ENCODE data around the gene RPL38.

RPL38 gene

GRCh38 chr17:74194682-74195081 is 8.8 kb upstream of the RPL38 start:
- Histone ChIP-seq H3K79me1 (replicated peaks; ENCODE audit: low read length, poor library complexity, severe bottlenecking) (no peaks in the 10 kb centered on the region), H3K4me1 (ENCODE audit: control insufficient read depth, insufficient read depth, low read depth, low read length) (peaks cover 9% of the 10 kb centered on the region), H4K91ac (ENCODE audit: low read length) (no peak overlapping the region), H2AFZ (ENCODE audit: low read depth, low read length) (no peak overlapping the region), H4K8ac (ENCODE audit: low read length) (no peak overlapping the region), H3K27me3 (ENCODE audit: control insufficient read depth in 1 of 2, insufficient read depth in 1 of 2, low read length in 2 of 2) (peaks cover 49 to 53% of the 10 kb centered on the region in 2 experiments), H3K27ac (ENCODE audit: low read length, poor library complexity, severe bottlenecking) (no peak overlapping the region), H3K23ac (ENCODE audit: low read length in 2 of 2) (no peak overlapping the region), H3K9me3 (ENCODE audit: control insufficient read depth, low read length) (no peaks in the 10 kb centered on the region), H3K14ac (ENCODE audit: low read length in 2 of 2) (no peak overlapping the region), H3K4me2 (ENCODE audit: low read length, poor library complexity, severe bottlenecking) (no peak overlapping the region), H2BK120ac (ENCODE audit: low read depth, low read length) (no peak overlapping the region), H2BK5ac (ENCODE audit: low read depth, low read length, poor library complexity, severe bottlenecking) (no peak overlapping the region), H3K36me3 (ENCODE audit: control insufficient read depth in 1 of 2, insufficient read depth in 2 of 2, low read depth in 1 of 2, low read length in 2 of 2) (no peaks in the 10 kb centered on the region), H3K9ac (ENCODE audit: low read length) (no peak overlapping the region), H3K4me3 (ENCODE audit: insufficient read depth in 1 of 2, low read depth in 1 of 2, low read length in 2 of 2) (no peak overlapping the region), H2BK15ac (ENCODE audit: low read depth, poor library complexity, severe bottlenecking) (no peak overlapping the region), H3K18ac (ENCODE audit: low read depth in 1 of 2, low read length in 2 of 2) (no peak overlapping the region), H2AK5ac (ENCODE audit: low read length, severe bottlenecking) (no peak overlapping the region), H3K4ac (ENCODE audit: low read depth in 1 of 2, low read length in 2 of 2) (no peak overlapping the region), H2BK12ac (ENCODE audit: low read length in 2 of 2) (no peak overlapping the region)
- no peak for DNase-seq
- 71% methylated on average over 9 of the region's 9 CpGs for WGBS

- H4K91ac ChIP-seq (ENCODE audit: low read length), result no peak overlapping the region
- H3K4me2 ChIP-seq (ENCODE audit: low read length, poor library complexity, severe bottlenecking), result no peak overlapping the region
These were observed 6.7 kb upstream of the RPL38 start for GRCh38 chr17:74196541-74197317.

DNA sequence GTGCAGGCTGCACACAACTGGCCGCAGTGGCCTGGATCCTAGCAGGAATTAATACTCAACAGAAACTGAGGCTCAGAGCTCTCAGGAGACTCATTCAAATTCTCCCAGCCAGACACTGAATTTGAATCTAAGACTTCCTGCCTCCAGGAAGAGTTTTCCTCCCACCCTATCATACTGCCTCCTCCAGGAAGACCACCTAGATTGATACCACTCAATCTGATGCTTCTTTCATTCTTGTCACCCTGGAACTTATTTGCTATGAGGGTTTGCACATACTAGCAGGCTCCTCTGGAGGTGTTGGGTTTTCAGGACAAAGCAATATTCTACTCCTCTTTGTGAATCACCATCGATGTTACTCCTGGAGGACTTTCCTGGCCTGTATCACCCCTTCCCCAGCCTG is 5.7 kb upstream of the RPL38 start:
- H3K36me3 ChIP-seq (ENCODE audit: control insufficient read depth in 1 of 2, insufficient read depth in 2 of 2, low read depth in 1 of 2, low read length in 2 of 2), result no peaks in the 10 kb centered on the region
- peaks cover 74 to 79% of the 10 kb centered on the region in 2 experiments for H3K27me3 ChIP-seq (ENCODE audit: control insufficient read depth in 1 of 2, insufficient read depth in 1 of 2, low read length in 2 of 2)
- H3K18ac ChIP-seq (ENCODE audit: low read depth in 1 of 2, low read length in 2 of 2), result no peak overlapping the region
- H3K23ac ChIP-seq (ENCODE audit: low read length in 2 of 2), result no peak overlapping the region
- no peak overlapping the region for H3K9ac ChIP-seq (ENCODE audit: low read length)
- H3K14ac ChIP-seq (ENCODE audit: low read length in 2 of 2), result no peak overlapping the region
- no peak overlapping the region for H3K4ac ChIP-seq (ENCODE audit: low read depth in 1 of 2, low read length in 2 of 2)
- H3K4me1 ChIP-seq (ENCODE audit: control insufficient read depth, insufficient read depth, low read depth, low read length), result peaks cover 10% of the 10 kb centered on the region
- H2BK120ac ChIP-seq (ENCODE audit: low read depth, low read length), result no peak overlapping the region
- DNase-seq, result no peak
- H2AK5ac ChIP-seq (ENCODE audit: low read length, severe bottlenecking), result no peak overlapping the region
- H4K91ac ChIP-seq (ENCODE audit: low read length), result no peak overlapping the region
- H3K4me2 ChIP-seq (ENCODE audit: low read length, poor library complexity, severe bottlenecking), result no peak overlapping the region
- H2BK15ac ChIP-seq (ENCODE audit: low read depth, poor library complexity, severe bottlenecking), result no peak overlapping the region
- no peak overlapping the region for H2BK12ac ChIP-seq (ENCODE audit: low read length in 2 of 2)
- no peak overlapping the region for H3K27ac ChIP-seq (ENCODE audit: low read length, poor library complexity, severe bottlenecking)
- no peak overlapping the region for H2AFZ ChIP-seq (ENCODE audit: low read depth, low read length)
- H3K9me3 ChIP-seq (ENCODE audit: control insufficient read depth, low read length), result no peaks in the 10 kb centered on the region
- 96% methylated on average over 2 of the region's 2 CpGs for WGBS
- no peak overlapping the region for H4K8ac ChIP-seq (ENCODE audit: low read length)
- no peak overlapping the region for H3K4me3 ChIP-seq (ENCODE audit: insufficient read depth in 1 of 2, low read depth in 1 of 2, low read length in 2 of 2)
- no peak overlapping the region for H2BK5ac ChIP-seq (ENCODE audit: low read depth, low read length, poor library complexity, severe bottlenecking)
- H3K79me1 ChIP-seq (replicated peaks; ENCODE audit: low read length, poor library complexity, severe bottlenecking), result no peaks in the 10 kb centered on the region

More at GRCh38 chr17:74196541-74197317, 6.7 kb upstream of the RPL38 start:
- Histone ChIP-seq H2AK5ac (ENCODE audit: low read length, severe bottlenecking) (no peak overlapping the region), H3K79me1 (replicated peaks; ENCODE audit: low read length, poor library complexity, severe bottlenecking) (no peaks in the 10 kb centered on the region), H2BK5ac (ENCODE audit: low read depth, low read length, poor library complexity, severe bottlenecking) (no peak overlapping the region), H2BK120ac (ENCODE audit: low read depth, low read length) (no peak overlapping the region), H3K23ac (ENCODE audit: low read length in 2 of 2) (no peak overlapping the region), H3K14ac (ENCODE audit: low read length in 2 of 2) (no peak overlapping the region), H3K27me3 (ENCODE audit: control insufficient read depth in 1 of 2, insufficient read depth in 1 of 2, low read length in 2 of 2) (peaks cover 69 to 72% of the 10 kb centered on the region in 2 experiments), H3K4me3 (ENCODE audit: insufficient read depth in 1 of 2, low read depth in 1 of 2, low read length in 2 of 2) (no peak overlapping the region), H3K9me3 (ENCODE audit: control insufficient read depth, low read length) (no peaks in the 10 kb centered on the region), H2BK12ac (ENCODE audit: low read length in 2 of 2) (no peak overlapping the region), H3K4me1 (ENCODE audit: control insufficient read depth, insufficient read depth, low read depth, low read length) (peaks cover 10% of the 10 kb centered on the region), H2AFZ (ENCODE audit: low read depth, low read length) (no peak overlapping the region), H3K4ac (ENCODE audit: low read depth in 1 of 2, low read length in 2 of 2) (no peak overlapping the region), H2BK15ac (ENCODE audit: low read depth, poor library complexity, severe bottlenecking) (no peak overlapping the region), H3K9ac (ENCODE audit: low read length) (no peak overlapping the region), H4K8ac (ENCODE audit: low read length) (no peak overlapping the region), H3K36me3 (ENCODE audit: control insufficient read depth in 1 of 2, insufficient read depth in 2 of 2, low read depth in 1 of 2, low read length in 2 of 2) (no peaks in the 10 kb centered on the region), H3K18ac (ENCODE audit: low read depth in 1 of 2, low read length in 2 of 2) (no peak overlapping the region), H3K27ac (ENCODE audit: low read length, poor library complexity, severe bottlenecking) (no peak overlapping the region)
- DNase-seq, result no peak
- WGBS, result 61% methylated on average over 29 of the region's 30 CpGs

- Histone ChIP-seq H2BK15ac (ENCODE audit: low read depth, poor library complexity, severe bottlenecking) (no peak overlapping the region), H4K8ac (ENCODE audit: low read length) (no peak overlapping the region), H3K36me3 (ENCODE audit: control insufficient read depth in 1 of 2, insufficient read depth in 2 of 2, low read depth in 1 of 2, low read length in 2 of 2) (no peaks in the 10 kb centered on the region), H3K14ac (ENCODE audit: low read length in 2 of 2) (no peak overlapping the region), H3K9me3 (ENCODE audit: control insufficient read depth, low read length) (no peaks in the 10 kb centered on the region), H2BK120ac (ENCODE audit: low read depth, low read length) (no peak overlapping the region), H3K4me2 (ENCODE audit: low read length, poor library complexity, severe bottlenecking) (no peak overlapping the region), H3K4ac (ENCODE audit: low read depth in 1 of 2, low read length in 2 of 2) (no peak overlapping the region), H3K27ac (ENCODE audit: low read length, poor library complexity, severe bottlenecking) (no peak overlapping the region), H2AK5ac (ENCODE audit: low read length, severe bottlenecking) (no peak overlapping the region), H3K9ac (ENCODE audit: low read length) (no peak overlapping the region), H4K91ac (ENCODE audit: low read length) (no peak overlapping the region), H2AFZ (ENCODE audit: low read depth, low read length) (no peak overlapping the region), H3K18ac (ENCODE audit: low read depth in 1 of 2, low read length in 2 of 2) (no peak overlapping the region), H3K79me1 (replicated peaks; ENCODE audit: low read length, poor library complexity, severe bottlenecking) (no peaks in the 10 kb centered on the region), H3K4me3 (ENCODE audit: insufficient read depth in 1 of 2, low read depth in 1 of 2, low read length in 2 of 2) (no peak overlapping the region), H3K4me1 (ENCODE audit: control insufficient read depth, insufficient read depth, low read depth, low read length) (peaks cover 5% of the 10 kb centered on the region), H2BK5ac (ENCODE audit: low read depth, low read length, poor library complexity, severe bottlenecking) (no peak overlapping the region), H3K23ac (ENCODE audit: low read length in 2 of 2) (no peak overlapping the region), H2BK12ac (ENCODE audit: low read length in 2 of 2) (no peak overlapping the region), H3K27me3 (ENCODE audit: control insufficient read depth in 1 of 2, insufficient read depth in 1 of 2, low read length in 2 of 2) (peaks cover 69 to 79% of the 10 kb centered on the region in 2 experiments)
- no peak for DNase-seq
- WGBS, result 70% methylated on average over 6 of the region's 6 CpGs
These were observed 4.8 kb upstream of the RPL38 start for GRCh38 chr17:74198694-74199093.
